GM18505 (cell line): ENCODE data around the gene SYNE1.
"Not testable (repeated sequence)": the region's sequence is repeated elsewhere in the genome, so short reads cannot be mapped to it uniquely, and the experiment has no call there.

Experiments used
- ATAC-seq: cut with Tn5 transposase; IDR thresholded peaks from one replicate; pipeline ENCODE4 v1.9.1; 2021; ENCODE audit not compliant: unreplicated experiment
- POLR2A ChIP-seq: IDR thresholded peaks from 4 replicates; pipeline ENCODE4 v1.6.1; 2011; ENCODE audit warnings: borderline replicate concordance; ENCODE audit not compliant: insufficient read depth, insufficient read length; ENCODE audit errors: extremely low read depth

SYNE1 gene

DNA sequence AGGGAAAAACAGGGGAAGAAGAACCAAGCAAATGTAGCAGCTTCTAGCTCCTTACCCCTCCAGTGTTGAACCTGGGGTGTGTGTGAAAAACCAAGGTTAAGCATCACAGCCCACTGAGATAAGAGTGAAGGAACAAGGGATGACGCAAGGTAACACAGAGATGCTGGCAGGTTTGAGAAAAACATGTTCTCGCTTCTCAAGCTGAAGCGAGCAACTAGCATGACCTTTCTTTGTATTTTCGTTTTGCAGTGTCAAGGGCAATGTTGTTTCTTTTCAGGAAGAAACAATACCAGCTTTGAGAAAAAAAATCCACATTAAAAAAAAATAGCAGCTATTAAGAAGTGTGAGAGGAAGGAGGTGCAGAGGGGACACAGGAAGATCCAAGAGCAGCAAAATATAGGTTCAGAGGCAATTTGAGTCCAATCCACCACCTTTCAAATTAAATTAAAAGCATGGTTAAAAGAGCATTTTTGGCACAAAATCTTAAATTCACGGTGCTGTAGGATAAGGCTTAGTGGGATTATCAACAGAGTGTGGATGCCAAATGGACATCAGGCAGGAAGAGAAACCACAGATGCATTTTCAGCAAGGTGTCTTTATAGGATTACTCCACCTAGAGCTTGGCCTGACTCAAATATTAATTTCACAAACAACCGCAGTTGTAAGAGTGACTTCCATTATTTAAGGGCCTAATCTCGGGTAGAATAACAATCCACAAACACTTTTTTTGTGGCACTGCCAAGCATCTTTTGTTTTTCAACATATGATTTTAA lies 70.9 kb downstream of the SYNE1 start:
- no peak for TF ChIP-seq POLR2A
- ATAC-seq: no peak

DNA sequence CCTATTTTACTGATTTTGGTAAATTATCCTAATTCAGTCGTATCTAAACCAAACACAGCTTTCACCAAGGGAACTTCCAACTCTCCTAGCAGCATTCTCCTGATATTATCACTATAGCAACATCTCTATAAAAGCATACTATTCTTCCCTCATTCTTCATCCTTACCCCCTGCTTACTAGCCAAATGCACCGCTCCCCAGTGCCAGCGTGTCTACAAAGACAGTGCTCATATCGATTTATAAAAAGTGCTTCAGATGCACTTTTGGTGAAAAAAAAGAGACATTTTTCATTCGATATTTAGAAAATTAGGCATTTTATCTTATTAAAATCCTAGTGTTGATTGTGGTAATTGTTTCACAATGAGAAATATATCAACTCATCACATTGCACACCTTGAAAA lies 74.0 kb downstream of the SYNE1 start:
- no peak for ATAC-seq
- no peak for TF ChIP-seq POLR2A

DNA sequence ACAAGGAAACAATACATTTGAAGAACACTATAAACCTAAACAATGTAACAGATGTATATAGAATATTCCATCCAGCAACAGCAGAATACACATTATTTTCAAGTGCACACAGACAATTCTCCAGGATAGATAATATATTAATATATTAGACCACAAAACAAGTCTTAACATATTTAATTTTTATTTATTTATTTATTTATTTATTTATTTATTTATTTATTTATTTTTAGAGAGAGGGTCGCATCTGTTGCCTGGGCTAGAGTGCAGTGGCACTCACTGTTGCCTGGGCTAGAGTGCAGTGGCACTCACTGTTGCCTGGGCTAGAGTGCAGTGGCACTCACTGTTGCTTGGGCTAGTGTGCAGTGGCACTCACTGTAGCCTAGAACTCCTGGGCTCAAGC lies 78.4 kb downstream of the SYNE1 start:
- not testable (repeated sequence) for ATAC-seq

GRCh38 chr6:152557502-152557901 lies 79.7 kb downstream of the SYNE1 start:
- no peak for TF ChIP-seq POLR2A
- ATAC-seq: no peak

- TF ChIP-seq POLR2A: no peak
- no peak for ATAC-seq
Measured at GRCh38 chr6:152554851-152555250, 82.3 kb downstream of the SYNE1 start.

- ATAC-seq: peak; percentile 96
- TF ChIP-seq POLR2A: no peak
Measured at GRCh38 chr6:152552616-152553209, 84.4 kb downstream of the SYNE1 start.

DNA sequence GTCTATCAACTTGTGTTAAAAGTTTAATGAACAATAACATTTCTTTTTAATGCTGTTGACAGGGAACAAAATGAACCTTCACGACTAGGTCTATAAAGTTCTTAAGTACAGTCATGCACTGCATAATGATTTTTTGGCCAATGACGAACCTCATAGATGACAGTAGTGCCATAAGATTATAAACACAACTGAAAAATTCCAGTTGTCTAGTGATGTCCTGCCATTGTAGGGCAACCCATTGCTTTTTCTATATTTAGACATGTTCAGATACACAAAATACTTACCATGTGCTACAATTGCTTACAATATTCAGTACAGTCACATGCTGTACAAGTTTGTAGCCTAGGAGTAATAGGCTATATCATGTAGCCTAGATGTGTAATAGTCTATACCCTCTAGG lies 93.6 kb downstream of the SYNE1 start:
- ATAC-seq: no peak
- TF ChIP-seq POLR2A: no peak

GRCh38 chr6:152540381-152540780 lies 96.8 kb downstream of the SYNE1 start:
- TF ChIP-seq POLR2A: no peak

GRCh38 chr6:152534541-152534940 lies 102.6 kb downstream of the SYNE1 start:
- no peak for TF ChIP-seq POLR2A
- ATAC-seq: no peak

More at GRCh38 chr6:152540381-152540780, 96.8 kb downstream of the SYNE1 start:
- ATAC-seq: no peak

GRCh38 chr6:152532556-152533422 lies 104.4 kb downstream of the SYNE1 start:
- TF ChIP-seq POLR2A: no peak

DNA sequence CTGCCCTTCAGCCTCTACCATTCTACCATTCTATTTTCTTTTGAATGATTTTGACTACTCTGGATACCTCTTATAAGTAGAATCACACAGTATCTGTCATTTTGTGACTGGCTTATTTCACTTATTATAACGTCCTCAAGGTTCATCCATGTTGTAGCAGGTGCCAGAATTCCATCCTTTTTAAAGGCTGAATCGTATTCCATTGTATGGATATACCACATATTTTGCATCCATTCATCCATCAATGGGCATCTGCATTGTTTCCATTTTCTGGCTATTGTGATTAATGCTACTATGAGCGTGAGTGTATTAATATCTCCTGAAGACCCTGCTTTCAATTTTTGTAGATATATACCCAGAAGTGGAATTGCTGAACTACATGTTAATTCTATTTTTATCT lies 105.5 kb downstream of the SYNE1 start:
- no peak for TF ChIP-seq POLR2A
- ATAC-seq: no peak

More at GRCh38 chr6:152532556-152533422, 104.4 kb downstream of the SYNE1 start:
- ATAC-seq: no peak

DNA sequence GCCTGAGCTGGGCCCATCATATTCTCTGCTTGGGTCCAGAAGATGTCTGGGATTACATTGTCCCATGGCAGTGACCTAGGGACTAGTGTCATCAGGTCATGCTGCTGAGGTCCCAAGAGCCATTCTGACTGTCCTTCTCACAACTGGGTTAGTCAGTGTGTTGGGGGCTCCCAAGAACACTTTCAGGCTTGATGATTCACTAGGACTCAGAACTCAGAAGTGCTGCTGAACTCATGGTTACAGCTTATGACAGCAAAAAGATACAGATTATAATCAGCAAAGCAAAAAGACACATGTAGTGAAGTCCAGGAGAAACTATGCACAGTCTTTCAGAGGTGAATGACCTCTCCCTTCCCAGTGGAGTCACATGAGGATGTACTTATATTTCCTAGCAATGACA lies 107.8 kb downstream of the SYNE1 start:
- ATAC-seq: no peak
- no peak for TF ChIP-seq POLR2A

- ATAC-seq: not testable (repeated sequence)
Measured at GRCh38 chr6:152514120-152514519, 123.0 kb downstream of the SYNE1 start.

DNA sequence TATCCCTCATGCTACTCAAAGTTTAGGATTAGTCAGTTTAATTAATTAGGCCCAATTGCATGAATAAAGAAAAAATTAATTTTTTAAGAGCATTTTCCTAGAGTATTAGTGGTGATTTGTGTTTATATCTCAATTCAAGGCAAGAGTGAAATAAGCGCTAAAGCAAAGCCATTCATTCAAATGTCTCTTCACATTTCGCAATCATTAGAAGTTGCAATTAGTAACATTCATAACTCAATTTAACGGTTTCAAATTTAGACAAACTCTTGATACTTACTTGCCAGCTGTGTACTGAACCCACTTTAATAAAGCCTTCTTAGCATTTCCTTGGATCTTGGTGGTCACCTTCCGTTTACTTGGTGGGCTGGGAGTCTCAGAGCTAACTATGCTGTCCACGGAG lies 127.2 kb downstream of the SYNE1 start:
- TF ChIP-seq POLR2A: no peak
- ATAC-seq: no peak

- no peak for ATAC-seq
- no peak for TF ChIP-seq POLR2A
Measured at GRCh38 chr6:152508477-152508876, 128.7 kb downstream of the SYNE1 start.
